Effector CD4-positive, alpha-beta T cell (primary cell): ENCODE results near the gene ADAM19.

Experiments
- DNase-seq: peaks from one replicate; pipeline ENCODE4 v3.0.0-alpha.2; 2020
- total RNA-seq: gene quantifications from one replicate; lab custom pipeline; 2026; lab: John Stamatoyannopoulos, UW

Gene ADAM19, protein sequence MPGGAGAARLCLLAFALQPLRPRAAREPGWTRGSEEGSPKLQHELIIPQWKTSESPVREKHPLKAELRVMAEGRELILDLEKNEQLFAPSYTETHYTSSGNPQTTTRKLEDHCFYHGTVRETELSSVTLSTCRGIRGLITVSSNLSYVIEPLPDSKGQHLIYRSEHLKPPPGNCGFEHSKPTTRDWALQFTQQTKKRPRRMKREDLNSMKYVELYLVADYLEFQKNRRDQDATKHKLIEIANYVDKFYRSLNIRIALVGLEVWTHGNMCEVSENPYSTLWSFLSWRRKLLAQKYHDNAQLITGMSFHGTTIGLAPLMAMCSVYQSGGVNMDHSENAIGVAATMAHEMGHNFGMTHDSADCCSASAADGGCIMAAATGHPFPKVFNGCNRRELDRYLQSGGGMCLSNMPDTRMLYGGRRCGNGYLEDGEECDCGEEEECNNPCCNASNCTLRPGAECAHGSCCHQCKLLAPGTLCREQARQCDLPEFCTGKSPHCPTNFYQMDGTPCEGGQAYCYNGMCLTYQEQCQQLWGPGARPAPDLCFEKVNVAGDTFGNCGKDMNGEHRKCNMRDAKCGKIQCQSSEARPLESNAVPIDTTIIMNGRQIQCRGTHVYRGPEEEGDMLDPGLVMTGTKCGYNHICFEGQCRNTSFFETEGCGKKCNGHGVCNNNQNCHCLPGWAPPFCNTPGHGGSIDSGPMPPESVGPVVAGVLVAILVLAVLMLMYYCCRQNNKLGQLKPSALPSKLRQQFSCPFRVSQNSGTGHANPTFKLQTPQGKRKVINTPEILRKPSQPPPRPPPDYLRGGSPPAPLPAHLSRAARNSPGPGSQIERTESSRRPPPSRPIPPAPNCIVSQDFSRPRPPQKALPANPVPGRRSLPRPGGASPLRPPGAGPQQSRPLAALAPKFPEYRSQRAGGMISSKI
- 84.6 reads per million, percentile 79 among the genes with 10 or more reads in this experiment for total RNA-seq

GRCh38 chr5:157575381-157576020 lies at the start of gene ADAM19:
Gene ADAM19, minus strand, starts transcription at chr5:157575775. Its CDS starts 79 bp downstream, at chr5:157575696.
- DNase-seq, result peak; percentile 30

GRCh38 chr5:157624144-157624543 lies 48.6 kb upstream of the ADAM19 start:
- DNase-seq, result no peak

- DNase-seq, result no peak
Measured at GRCh38 chr5:157620776-157621175, 45.2 kb upstream of the ADAM19 start.

GRCh38 chr5:157618191-157618765 lies 42.7 kb upstream of the ADAM19 start:
- no peak for DNase-seq

- DNase-seq, result no peak
Measured at GRCh38 chr5:157616785-157617184, 41.2 kb upstream of the ADAM19 start.

GRCh38 chr5:157613385-157614245 lies 38.0 kb upstream of the ADAM19 start:
- no peak for DNase-seq

DNA sequence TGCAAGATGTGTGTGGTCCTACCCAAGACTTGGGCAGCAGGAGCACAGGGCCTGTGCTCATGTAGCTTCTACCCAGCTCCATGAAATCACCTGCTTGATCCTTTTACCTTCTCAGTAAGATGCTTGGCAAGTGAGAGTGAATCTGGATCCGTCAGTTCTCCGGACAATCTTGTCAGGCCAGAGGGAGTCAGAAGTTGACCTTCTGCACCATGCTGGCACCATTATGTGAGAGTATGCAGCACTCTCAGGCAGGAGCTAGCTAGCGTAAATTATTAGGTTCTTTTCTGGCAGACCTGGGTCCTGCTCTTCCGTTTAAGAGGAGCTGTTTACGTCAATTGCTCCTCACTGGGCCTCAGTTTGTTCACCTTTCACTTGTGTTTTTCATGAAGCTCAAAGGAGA lies 37.0 kb upstream of the ADAM19 start:
- no peak for DNase-seq

DNA sequence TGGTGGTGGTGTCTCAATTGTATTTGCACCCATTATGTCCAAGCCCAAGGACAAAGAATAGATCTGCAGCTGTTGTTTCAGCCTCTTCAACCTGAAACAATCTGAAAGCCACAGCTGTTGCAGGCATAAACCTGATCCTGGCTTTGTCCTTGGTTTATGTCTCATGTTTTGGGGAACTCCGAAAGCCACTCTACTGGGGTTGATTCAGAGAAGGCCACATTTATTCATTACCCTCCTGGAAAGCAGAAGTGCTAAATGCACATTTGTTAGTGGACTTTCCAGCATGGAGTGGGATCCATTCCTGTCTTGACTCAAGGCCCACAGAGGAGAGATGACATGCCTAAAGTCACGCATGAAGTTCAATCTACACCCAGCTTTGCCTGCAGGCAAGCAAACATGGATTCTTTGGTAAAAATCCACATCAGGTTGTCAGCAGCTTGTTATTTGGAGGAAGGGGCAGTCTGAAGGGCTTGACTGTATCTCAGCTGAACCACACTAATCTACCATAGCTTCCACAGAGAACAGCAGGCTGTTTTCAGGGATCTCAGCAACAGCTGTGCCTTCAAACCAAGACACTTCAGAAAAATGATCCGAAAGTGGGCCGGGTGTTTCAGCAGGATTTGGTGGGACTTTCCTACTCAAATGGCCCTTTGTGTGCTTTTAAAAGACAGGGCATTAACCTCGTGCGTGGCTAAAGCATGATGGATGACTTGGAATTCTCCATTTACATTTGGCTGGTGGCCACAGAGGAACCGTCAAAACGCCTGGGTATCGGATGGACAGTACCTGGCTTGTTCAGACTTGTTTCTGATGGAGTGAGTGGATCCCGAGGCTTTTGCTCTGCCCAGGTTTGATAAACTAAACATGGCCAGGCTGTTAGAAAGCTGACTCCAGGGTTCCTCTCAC lies 36.2 kb upstream of the ADAM19 start:
- DNase-seq, result no peak

GRCh38 chr5:157610990-157611389 lies 35.4 kb upstream of the ADAM19 start:
- DNase-seq, result no peak

GRCh38 chr5:157608972-157609565 lies 33.5 kb upstream of the ADAM19 start:
- DNase-seq, result no peak

- peak; percentile 56 for DNase-seq
Measured at GRCh38 chr5:157607371-157608161, 32.0 kb upstream of the ADAM19 start.

DNA sequence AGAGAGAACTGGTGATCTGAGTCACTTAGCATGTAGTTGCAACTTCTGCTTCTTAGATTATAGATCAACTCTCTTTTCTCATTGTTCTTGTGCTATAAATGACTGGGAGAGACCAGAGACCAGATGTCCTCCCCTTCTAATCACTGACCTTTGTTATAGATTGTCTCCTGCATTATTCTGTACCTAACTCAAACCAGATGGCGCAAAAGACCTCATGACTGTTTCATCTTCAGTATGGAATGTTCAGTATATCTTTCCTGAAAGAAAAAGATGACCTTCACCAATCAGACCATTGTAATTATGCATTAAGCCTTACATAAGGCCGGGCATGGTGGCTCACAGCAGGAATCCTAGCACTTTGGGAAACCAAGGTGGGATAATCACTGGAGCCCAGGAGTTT lies 30.5 kb upstream of the ADAM19 start:
- no peak for DNase-seq

- peak; percentile 65 for DNase-seq
Measured at GRCh38 chr5:157603333-157604190, 28.0 kb upstream of the ADAM19 start.

DNA sequence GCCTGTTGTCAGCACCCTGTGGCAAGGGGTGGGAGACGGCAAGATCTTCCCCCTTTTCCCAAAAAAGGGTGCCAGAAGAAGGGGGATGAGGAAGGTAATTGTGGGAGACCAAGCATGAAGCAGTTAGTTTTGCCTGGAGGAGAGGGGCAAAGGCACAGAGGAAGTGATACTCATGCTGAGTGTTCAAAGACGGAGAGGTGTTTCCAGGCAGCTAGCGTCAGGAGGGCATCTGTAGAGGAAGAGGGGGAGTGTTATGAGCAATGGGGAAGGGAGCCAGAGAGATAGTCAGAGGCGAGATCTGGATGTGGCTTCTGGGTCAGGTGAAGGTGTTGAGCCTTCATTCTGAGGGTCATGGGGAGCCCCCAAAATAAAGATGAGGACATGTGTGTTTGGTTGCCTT lies 26.9 kb upstream of the ADAM19 start:
- DNase-seq, result peak; percentile 27

- DNase-seq, result no peak
Measured at GRCh38 chr5:157600252-157600651, 24.7 kb upstream of the ADAM19 start.

GRCh38 chr5:157599565-157599964 lies 24.0 kb upstream of the ADAM19 start:
- no peak for DNase-seq

- no peak for DNase-seq
Measured at GRCh38 chr5:157598350-157598936, 22.9 kb upstream of the ADAM19 start.

GRCh38 chr5:157597277-157597676 lies 21.7 kb upstream of the ADAM19 start:
- no peak for DNase-seq
